HL-60 (cell line): ENCODE measurements around the gene RAI14.

Source experiments
- POLR2AphosphoS5 ChIP-seq: IDR thresholded peaks from 2 replicates; pipeline ENCODE4 v1.6.1; 2012; ENCODE audit warnings: low read depth
- SPI1 ChIP-seq: IDR thresholded peaks from 2 replicates; pipeline ENCODE4 v1.6.1; 2012; ENCODE audit warnings: low read depth, mild to moderate bottlenecking, borderline replicate concordance
- TF ChIP-seq, protein P1 (sequence below): IDR thresholded peaks from one replicate; pipeline ENCODE4 v1.5.1; 2011; ENCODE audit warnings: low read length, control low read depth, inconsistent platforms; ENCODE audit not compliant: insufficient read depth

DNA sequence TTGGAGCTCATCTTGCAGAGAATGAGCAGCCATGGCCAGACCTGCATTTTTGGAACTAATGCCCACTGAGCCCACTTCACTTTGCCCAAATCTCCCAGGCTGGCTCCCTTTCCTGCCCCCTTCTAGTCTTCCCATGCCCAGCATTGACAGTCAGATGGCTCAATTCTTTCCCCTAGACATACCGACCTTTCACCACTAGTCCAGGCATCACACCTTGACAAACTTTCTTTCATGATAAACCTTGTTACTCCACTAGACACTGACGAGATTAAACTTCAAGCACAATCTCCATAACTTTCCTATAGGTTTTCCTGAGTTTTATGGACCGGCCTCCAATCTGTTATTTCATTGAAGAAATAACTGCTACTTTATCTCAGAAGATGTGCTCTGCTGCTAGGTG, 47.8 kb upstream of the RAI14 start:
- TF ChIP-seq, protein P1, sequence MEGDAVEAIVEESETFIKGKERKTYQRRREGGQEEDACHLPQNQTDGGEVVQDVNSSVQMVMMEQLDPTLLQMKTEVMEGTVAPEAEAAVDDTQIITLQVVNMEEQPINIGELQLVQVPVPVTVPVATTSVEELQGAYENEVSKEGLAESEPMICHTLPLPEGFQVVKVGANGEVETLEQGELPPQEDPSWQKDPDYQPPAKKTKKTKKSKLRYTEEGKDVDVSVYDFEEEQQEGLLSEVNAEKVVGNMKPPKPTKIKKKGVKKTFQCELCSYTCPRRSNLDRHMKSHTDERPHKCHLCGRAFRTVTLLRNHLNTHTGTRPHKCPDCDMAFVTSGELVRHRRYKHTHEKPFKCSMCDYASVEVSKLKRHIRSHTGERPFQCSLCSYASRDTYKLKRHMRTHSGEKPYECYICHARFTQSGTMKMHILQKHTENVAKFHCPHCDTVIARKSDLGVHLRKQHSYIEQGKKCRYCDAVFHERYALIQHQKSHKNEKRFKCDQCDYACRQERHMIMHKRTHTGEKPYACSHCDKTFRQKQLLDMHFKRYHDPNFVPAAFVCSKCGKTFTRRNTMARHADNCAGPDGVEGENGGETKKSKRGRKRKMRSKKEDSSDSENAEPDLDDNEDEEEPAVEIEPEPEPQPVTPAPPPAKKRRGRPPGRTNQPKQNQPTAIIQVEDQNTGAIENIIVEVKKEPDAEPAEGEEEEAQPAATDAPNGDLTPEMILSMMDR: no peak
- TF ChIP-seq POLR2AphosphoS5 (no peak), SPI1 (no peak)
